ENCODE results near the gene PDE6C.

The PDE6C gene

DNA sequence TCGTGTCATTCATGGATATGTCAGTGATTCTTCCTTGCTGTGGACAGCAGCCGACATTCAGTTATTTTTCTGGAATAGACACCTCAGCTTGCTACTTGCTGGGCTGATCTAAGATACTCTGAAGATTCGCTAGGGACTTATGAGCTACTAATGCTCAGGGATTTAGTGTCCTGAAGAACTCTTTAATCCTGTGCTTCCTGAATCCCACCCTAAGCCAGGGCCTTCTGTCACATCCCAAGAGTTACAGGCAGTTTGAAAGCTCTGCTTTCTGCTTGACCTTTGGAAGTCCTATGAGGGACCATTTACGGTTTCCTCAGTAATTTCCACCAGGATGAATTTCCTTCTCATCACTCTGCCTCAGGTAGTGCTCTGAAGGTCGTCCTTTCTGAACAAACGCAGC is at the start of gene PDE6C:
Gene PDE6C (plus strand): TSS at position 227 of the 400 bp plus-strand sequence. CDS start 189 bp downstream, outside the sequence.
- DNase-seq = no peak

GRCh38 chr10:93565446-93565845 is 46.9 kb upstream of the PDE6C start:
- DNase-seq = no peak

DNA sequence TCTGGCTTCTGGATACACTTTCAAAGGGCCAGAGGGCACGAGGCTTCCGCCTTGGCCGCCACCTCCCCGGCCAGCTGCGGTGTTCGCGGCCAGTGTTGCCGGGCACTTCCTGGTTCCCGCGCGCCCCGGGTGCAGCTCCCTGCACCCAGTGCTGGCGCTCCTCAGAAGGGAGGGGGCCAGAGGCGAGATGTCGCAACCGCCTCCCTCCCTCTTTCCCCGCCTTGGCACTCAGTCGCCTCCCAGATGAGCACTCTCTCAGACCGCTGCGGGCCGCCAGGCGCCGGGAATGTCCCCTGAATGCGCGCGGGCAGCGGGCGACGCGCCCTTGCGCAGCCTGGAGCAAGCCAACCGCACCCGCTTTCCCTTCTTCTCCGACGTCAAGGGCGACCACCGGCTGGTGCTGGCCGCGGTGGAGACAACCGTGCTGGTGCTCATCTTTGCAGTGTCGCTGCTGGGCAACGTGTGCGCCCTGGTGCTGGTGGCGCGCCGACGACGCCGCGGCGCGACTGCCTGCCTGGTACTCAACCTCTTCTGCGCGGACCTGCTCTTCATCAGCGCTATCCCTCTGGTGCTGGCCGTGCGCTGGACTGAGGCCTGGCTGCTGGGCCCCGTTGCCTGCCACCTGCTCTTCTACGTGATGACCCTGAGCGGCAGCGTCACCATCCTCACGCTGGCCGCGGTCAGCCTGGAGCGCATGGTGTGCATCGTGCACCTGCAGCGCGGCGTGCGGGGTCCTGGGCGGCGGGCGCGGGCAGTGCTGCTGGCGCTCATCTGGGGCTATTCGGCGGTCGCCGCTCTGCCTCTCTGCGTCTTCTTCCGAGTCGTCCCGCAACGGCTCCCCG is 45.7 kb upstream of the PDE6C start, which contains the start of gene FFAR4:
Gene FFAR4 (plus strand): TSS at position 231 of the 842 bp plus-strand sequence. CDS start 56 bp downstream, at position 287.
- DNase-seq = no peak

DNA sequence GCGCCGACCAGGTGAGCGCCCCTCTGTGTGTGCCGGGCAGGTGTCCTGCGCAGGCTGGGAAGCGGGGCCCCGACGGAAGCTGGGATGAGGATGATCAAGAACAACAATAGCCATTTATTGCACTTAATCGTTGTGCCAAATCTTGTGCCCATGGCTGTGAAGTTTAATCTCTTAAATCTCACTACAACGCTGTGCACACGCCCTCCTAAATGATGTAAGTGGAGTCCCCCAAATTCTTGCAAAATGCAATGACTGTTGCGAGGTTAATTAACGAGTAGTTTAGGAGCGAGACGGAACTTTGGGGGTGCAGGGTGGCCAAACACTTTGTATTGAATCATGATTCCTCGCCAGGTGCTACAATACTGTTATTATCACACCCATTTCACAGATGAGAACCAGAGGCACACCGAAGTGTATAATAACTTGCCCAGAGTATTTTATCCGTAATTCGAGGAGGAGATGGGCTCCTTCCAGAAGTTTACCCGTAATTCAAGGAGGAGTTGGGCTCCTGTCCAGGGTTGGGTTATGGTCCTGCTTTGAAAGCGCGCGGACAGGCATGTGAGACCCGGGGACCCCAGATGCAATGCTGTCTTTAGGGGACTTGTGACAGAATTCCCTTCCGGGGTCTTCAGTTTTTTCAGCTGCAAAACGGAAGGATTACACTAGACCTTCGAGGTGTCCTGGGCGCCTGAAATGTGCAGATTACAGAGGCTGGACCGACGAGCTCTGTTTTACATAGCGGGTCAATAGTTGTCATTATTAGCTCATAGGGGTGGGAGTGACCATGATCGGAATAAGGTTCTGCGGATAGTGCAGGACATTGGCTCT is 44.8 kb upstream of the PDE6C start:
- DNase-seq = no peak

GRCh38 chr10:93568105-93568390 is 44.3 kb upstream of the PDE6C start:
- no peak for DNase-seq

GRCh38 chr10:93570383-93570782 is 42.0 kb upstream of the PDE6C start:
- DNase-seq = no peak

DNA sequence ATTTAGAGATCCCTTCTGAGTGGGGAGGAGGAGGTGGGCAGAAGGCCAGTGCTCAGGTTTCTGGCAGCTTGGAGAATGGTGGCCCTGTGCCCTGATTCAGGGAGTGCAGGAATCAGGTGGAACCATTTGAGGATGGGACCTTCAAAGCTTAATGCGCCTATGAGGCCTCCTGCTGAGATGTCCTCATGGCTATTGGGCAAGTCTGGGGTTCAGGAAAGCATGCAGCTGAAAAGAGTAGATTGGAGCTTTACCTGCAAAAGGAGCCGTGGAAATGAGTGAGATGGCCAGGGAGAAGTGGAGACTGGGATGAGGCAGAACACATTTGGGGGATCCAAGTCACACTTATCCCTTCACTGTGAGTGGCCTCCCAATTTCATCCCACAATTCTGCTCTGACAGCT is 39.7 kb upstream of the PDE6C start:
- no peak for DNase-seq

GRCh38 chr10:93573051-93573909 is 39.1 kb upstream of the PDE6C start:
- DNase-seq = peak; percentile 68

GRCh38 chr10:93573924-93574323 is 38.4 kb upstream of the PDE6C start:
- DNase-seq = no peak

DNA sequence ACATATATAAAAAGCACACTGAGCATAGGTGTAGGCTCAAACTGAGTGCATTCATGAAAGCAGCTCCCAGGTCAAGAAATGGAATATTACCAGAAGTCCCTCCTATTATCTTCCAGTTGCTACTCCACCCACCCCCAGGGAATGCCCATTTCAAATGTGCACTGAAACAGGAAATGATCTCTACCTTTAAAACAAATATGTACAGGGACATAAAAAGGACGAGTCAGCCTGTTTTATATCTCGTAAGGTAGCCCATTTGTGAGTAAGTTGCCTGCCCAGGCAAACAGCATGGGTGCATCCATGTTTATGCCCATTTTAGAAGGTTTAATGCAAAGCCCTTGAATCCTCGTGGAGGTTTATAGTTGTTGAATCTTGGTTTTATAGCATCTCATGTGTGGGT is 35.4 kb upstream of the PDE6C start:
- DNase-seq = no peak

DNA sequence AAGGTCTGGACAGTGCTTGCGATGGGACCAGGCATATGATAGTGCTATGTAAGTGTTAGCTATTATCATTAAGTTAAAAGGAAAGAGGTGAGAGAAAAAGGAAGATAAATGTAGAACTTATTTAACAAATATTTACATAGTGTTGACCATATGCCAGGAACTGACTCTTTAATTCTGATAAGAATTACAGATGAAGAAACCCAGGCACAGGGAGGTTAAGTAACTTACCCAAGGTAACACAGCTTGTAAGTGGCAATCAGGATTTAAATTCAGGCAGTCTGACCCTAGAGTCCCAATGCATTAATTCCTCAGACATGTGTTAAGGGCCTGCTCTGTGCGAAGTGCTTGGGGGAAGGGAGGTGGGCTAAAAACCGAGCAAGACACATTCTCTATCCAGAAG is 34.8 kb upstream of the PDE6C start:
- no peak for DNase-seq

DNA sequence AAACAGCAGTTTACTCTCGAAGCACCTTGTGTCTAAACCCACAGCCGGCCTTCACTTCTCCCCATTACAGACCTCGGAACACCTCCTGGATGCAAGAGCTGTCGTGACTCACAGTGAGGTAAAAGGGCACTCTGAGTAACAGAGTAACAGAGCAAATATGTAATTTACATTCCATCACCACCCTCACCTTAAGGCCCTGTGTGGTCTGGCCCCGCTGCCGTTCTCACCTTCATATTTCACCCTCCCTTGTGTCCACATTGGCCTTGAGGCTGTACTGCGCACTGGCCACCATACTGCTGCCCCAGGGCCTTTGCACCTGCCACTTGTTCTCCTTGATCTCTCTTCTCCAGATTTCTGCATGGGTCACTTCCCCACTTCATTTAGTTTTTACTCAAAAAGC is 33.2 kb upstream of the PDE6C start:
- DNase-seq = no peak

DNA sequence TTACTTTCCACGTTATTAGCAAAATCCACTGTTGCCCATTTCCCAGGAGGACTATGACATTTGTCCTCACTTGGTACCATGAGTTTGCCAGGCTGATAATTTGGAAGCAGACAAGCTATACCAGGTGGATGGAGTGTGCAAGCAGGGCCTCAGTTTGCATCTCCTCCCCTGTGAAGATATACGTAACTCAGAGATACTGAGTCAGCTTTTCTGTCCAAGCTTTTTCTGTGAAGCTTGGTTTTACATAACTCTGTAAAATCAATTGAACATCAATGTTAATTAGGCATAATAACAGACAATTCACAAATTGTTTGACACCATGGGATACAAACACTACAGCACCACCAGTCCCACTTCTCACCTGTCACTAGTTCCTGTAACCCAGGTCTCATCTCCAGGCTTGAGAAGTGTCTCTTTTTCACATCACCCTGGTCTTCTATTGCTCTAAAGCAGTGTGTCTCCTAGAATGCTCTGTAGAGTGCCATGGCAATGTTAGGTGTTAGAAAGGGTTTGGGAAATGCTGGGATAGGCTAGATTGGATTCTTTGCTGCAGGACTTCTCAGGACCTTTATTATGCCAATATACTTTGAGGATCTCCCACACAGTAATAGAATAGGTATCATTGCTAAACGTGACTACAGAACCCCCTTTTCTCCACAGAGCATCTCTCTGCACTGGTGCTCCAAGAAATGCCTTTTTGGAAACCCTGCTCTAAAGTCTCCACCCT is 32.2 kb upstream of the PDE6C start:
- no peak for DNase-seq

- DNase-seq = no peak
These were observed 31.5 kb upstream of the PDE6C start for GRCh38 chr10:93580828-93581227.

DNA sequence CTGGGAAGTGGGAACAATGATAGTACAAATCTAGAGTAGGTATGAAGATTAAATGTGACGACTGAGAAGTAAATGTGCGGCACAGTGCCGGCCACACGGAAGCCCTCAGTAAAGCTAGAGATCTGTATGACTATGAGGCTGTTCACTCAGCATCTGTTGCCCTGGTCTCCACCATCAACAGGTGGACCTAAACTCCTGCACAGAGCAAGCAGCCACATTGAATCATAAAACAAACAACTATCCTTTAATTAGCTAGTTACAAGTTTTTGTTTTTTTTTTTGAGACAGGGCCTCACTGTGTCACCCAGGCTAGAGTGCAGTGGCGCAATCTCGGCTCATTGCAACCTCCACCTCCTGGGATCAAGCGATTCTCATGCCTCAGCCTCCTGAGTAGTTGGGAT is 27.9 kb upstream of the PDE6C start:
- DNase-seq = no peak

GRCh38 chr10:93589648-93590562 is 22.4 kb upstream of the PDE6C start:
- no peak for DNase-seq

DNA sequence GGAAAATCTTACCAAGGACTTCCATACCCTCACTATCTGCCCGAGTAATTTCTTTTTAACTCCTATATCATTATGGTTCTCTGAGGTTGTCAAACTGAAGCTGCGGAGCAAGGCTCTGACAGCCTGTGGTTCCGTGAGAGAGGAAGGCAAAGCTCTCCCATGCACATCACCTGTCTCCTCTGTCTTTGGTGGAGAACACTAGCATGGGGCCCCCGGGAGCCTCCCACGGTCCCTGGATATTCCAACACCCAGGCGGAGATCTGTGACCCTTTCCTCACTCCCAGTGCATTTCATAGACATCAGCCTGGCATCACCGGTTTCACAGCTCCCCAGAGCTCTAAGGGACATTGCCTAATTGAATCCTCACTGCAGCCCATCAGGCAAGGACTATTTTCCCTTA is 21.7 kb upstream of the PDE6C start:
- DNase-seq = no peak

GRCh38 chr10:93591065-93591808 is 21.1 kb upstream of the PDE6C start:
- DNase-seq = peak; percentile 35

GRCh38 chr10:93593254-93593653 is 19.1 kb upstream of the PDE6C start:
- no peak for DNase-seq

DNA sequence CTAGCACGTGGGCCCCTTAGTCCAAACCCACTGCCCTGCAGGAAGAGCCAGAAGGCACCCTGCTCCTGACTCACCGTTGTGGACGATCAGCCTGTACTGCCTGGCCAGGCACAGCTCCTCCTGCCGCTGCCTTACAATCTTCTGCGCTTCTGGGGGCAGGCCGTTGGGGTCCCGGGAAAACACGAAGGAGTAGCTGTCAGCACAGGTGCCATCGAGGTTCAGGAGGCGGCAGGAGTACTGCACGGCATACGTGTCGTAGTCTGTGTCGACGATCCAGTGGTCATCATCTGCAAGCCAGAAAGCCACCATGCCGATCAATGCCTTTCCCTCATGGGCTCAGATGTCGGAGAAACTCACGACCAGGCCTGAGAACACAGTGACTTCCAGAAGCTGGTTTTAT is 18.6 kb upstream of the PDE6C start:
- no peak for DNase-seq

DNA sequence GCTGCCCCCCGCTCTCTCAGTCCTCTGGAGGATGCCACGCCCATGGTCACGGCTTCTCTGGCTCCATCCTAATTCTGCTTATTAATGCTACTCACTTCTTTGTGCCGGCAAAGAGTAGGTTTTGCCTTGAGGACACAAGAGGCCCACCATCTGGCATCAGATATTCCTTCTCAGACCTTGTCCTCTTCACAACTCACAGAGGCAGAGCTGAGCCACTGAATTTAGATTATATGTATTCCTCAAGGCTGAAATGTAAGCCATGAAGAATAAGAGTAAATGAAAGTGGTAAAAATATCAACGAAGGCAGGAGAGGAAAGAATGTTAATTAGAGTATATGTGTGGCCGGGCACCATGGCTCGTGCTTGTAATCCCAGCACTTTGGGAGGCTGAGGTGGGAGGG is 17.8 kb upstream of the PDE6C start:
- no peak for DNase-seq
